ENCODE data around the gene TMEM163. TPM values are rescaled to one million over a fixed set of nuclear protein-coding genes. Genes with fewer than 3 reads are reported as not detected.

TMEM163 gene
- total RNA-seq, 1 experiment from 2014 or later, result 4.1 TPM

DNA sequence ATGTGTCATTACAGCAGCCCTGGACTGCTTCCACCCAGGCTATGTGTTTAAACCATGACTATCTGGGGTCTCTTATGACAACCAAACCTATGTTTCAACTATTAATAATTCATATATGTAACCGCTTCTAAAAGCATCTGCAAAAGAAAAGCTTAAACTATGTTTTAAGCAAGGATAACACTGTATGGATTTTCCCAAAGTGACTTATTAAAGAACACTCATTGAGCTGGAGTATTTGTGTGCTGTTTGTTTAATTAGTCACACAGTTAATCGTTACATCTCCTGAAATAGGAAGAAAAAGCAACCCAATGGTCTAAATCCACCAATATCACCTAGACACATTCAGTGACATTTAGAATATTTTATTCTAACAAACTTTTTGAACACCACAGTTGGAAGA, 51.3 kb downstream of the TMEM163 start:
- H3K9me3 Mint-ChIP-seq (ENCODE audit: unreplicated experiment), result no peaks in the 10 kb centered on the region
- H3K4me1 ChIP-seq, result no peaks in the 10 kb centered on the region
- H3K4me1 Mint-ChIP-seq (ENCODE audit: low read depth, unreplicated experiment), result no peaks in the 10 kb centered on the region
- no TSS peak for BruUV-seq (replicated peaks)
- intact Hi-C loops (cut with micrococcal nuclease; ENCODE audit: unreplicated experiment), result no loop called here
- no peaks in the 10 kb centered on the region; the same call in 1 of the 2 replicates for H3K27me3 ChIP-seq (replicated peaks; ENCODE audit: control insufficient read depth, insufficient read depth, low read length)
- TF ChIP-seq, protein P1, sequence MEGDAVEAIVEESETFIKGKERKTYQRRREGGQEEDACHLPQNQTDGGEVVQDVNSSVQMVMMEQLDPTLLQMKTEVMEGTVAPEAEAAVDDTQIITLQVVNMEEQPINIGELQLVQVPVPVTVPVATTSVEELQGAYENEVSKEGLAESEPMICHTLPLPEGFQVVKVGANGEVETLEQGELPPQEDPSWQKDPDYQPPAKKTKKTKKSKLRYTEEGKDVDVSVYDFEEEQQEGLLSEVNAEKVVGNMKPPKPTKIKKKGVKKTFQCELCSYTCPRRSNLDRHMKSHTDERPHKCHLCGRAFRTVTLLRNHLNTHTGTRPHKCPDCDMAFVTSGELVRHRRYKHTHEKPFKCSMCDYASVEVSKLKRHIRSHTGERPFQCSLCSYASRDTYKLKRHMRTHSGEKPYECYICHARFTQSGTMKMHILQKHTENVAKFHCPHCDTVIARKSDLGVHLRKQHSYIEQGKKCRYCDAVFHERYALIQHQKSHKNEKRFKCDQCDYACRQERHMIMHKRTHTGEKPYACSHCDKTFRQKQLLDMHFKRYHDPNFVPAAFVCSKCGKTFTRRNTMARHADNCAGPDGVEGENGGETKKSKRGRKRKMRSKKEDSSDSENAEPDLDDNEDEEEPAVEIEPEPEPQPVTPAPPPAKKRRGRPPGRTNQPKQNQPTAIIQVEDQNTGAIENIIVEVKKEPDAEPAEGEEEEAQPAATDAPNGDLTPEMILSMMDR (IDR thresholded peaks at IDR 0.05; ENCODE audit: insufficient read depth in 1 of 2, low read depth in 1 of 2, low read length in 1 of 2, severe bottlenecking in 1 of 2, unreplicated experiment in 1 of 2), result no peak
- H3K4me3 Mint-ChIP-seq (ENCODE audit: unreplicated experiment), result no peak overlapping the region
- DNase-seq, result no peak
- no peaks in the 10 kb centered on the region for H3K36me3 Mint-ChIP-seq (ENCODE audit: insufficient read depth, unreplicated experiment)
- no peak overlapping the region for H3K4me3 ChIP-seq (ENCODE audit: low read depth, low read length)
- ChIA-PET CTCF (no interaction called here), POLR2A (no interaction called here)
- no peaks in the 10 kb centered on the region for H3K27me3 Mint-ChIP-seq (ENCODE audit: insufficient read depth, unreplicated experiment)
- no peaks in the 10 kb centered on the region for H3K9me3 ChIP-seq
- H3K36me3 ChIP-seq (ENCODE audit: control insufficient read depth, insufficient read depth, low read length), result no peaks in the 10 kb centered on the region
- no peak overlapping the region for H3K27ac Mint-ChIP-seq (ENCODE audit: unreplicated experiment)

DNA sequence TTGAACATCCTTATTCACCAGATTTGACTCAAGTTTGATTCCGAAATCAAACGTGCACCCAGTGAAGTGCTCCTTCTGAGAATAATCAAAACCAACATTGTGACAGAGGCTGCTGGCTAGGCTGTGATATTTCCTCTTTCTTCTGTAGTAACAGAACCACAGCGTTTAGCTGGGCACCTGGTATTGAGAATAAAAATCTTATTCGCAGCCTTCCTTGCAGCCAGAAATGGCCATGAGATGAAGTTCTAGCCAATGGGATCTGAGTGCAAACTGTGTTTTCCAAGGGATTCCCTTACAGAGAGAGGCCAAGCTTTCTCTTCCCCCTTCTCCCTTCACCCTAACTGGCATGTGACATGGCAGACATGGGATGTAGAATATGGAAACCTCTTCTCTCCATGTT, 51.7 kb downstream of the TMEM163 start:
- H3K27me3 Mint-ChIP-seq (ENCODE audit: insufficient read depth, unreplicated experiment), result no peaks in the 10 kb centered on the region
- CTCF ChIA-PET, result no interaction called here
- intact Hi-C loops (cut with micrococcal nuclease; ENCODE audit: unreplicated experiment), result no loop called here
- no peaks in the 10 kb centered on the region for H3K36me3 Mint-ChIP-seq (ENCODE audit: insufficient read depth, unreplicated experiment)
- BruUV-seq (replicated peaks), result no TSS peak
- no peaks in the 10 kb centered on the region for H3K4me1 ChIP-seq
- no peak overlapping the region for H3K4me3 Mint-ChIP-seq (ENCODE audit: unreplicated experiment)
- no peaks in the 10 kb centered on the region for H3K9me3 ChIP-seq
- H3K36me3 ChIP-seq (ENCODE audit: control insufficient read depth, insufficient read depth, low read length), result no peaks in the 10 kb centered on the region
- POLR2A ChIA-PET, result no interaction called here
- no peak for DNase-seq
- H3K9me3 Mint-ChIP-seq (ENCODE audit: unreplicated experiment), result no peaks in the 10 kb centered on the region
- H3K4me1 Mint-ChIP-seq (ENCODE audit: low read depth, unreplicated experiment), result no peaks in the 10 kb centered on the region
- no peaks in the 10 kb centered on the region; the same call in 1 of the 2 replicates for H3K27me3 ChIP-seq (replicated peaks; ENCODE audit: control insufficient read depth, insufficient read depth, low read length)
- H3K4me3 ChIP-seq (ENCODE audit: low read depth, low read length), result no peak overlapping the region
- TF ChIP-seq, protein P1 (IDR thresholded peaks at IDR 0.05; ENCODE audit: insufficient read depth in 1 of 2, low read depth in 1 of 2, low read length in 1 of 2, severe bottlenecking in 1 of 2, unreplicated experiment in 1 of 2), result no peak
- no peak overlapping the region for H3K27ac Mint-ChIP-seq (ENCODE audit: unreplicated experiment)

DNA sequence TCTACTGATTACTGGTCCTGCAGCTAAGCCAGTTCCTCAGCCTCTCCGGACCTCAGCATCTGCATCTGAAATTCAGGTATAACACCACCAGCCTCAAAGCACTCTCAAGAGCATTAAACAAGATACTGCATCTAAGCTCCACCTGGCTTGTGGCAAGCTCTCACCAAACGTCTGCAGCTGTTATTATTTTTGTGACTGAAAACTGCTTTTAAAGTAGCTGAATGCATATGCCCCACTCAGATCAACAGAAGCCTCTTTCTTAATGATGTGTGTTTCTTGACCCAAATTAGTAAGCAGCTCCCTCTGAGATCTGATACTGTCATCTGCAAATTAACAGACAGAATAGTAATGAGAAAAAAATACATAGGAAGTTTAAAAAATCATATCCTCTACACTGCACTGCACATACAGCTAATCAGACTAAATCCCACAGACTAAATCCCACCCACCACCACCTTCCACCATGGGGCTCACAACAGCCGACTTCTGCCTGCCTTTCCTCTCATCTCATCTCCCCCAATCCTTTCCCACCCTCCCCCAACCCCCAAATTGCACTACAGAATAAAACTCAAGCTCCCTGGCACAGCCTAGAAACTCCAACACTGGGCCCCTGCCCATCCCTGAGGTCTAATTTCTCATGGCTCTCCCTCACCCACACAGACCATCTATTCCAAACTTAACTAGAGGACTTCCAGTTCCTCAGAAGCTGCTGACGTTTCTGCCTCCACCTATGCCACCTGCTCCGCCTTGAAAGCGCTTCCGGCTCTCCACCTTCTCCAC, 52.9 kb downstream of the TMEM163 start:
- Histone ChIP-seq H3K9me3 (no peaks in the 10 kb centered on the region), H3K27me3 (replicated peaks; ENCODE audit: control insufficient read depth, insufficient read depth, low read length) (no peaks in the 10 kb centered on the region; the same call in 1 of the 2 replicates), H3K4me1 (no peaks in the 10 kb centered on the region), H3K4me3 (ENCODE audit: low read depth, low read length) (no peak overlapping the region), H3K36me3 (ENCODE audit: control insufficient read depth, insufficient read depth, low read length) (no peaks in the 10 kb centered on the region)
- intact Hi-C loops (cut with micrococcal nuclease; ENCODE audit: unreplicated experiment), result no loop called here
- Mint-ChIP-seq H3K36me3 (ENCODE audit: insufficient read depth, unreplicated experiment) (no peaks in the 10 kb centered on the region), H3K4me1 (ENCODE audit: low read depth, unreplicated experiment) (no peaks in the 10 kb centered on the region), H3K4me3 (ENCODE audit: unreplicated experiment) (no peak overlapping the region), H3K27ac (ENCODE audit: unreplicated experiment) (no peak overlapping the region), H3K27me3 (ENCODE audit: insufficient read depth, unreplicated experiment) (no peaks in the 10 kb centered on the region), H3K9me3 (ENCODE audit: unreplicated experiment) (no peaks in the 10 kb centered on the region)
- BruUV-seq (replicated peaks), result no TSS peak
- POLR2A ChIA-PET, result no interaction called here
- DNase-seq, result no peak
- CTCF ChIA-PET, result no interaction called here
- TF ChIP-seq, protein P1 (IDR thresholded peaks at IDR 0.05; ENCODE audit: insufficient read depth in 1 of 2, low read depth in 1 of 2, low read length in 1 of 2, severe bottlenecking in 1 of 2, unreplicated experiment in 1 of 2), result no peak

Data from Caco-2 (cell line).